Karpas-422 (cell line): Measurements from ENCODE around the gene PLXNA4. TPM values are rescaled to one million over a fixed set of nuclear protein-coding genes. Genes with fewer than 3 reads are reported as not detected.
A peak's percentile ranks its signal among the peaks of the same experiment; 100 is the strongest.

ENCODE experiments used
- DNase-seq: peaks from one replicate; pipeline ENCODE4 v3.0.0-alpha.2; 2015
- H2AFZ ChIP-seq: fragments of 200-600 bp; sonication (generic); 2 replicates; pipeline ENCODE4 v1.6.1; 2014; ENCODE audit warnings: antibody characterized with exemption, low read length, mixed read lengths
- H3K27ac ChIP-seq: fragments of 200-600 bp; sonication (generic); 2 replicates; pipeline ENCODE4 v1.5.1; 2014; ENCODE audit warnings: mild to moderate bottlenecking, low read length, moderate library complexity
- H3K27me3 ChIP-seq: fragments of 200-600 bp; sonication (generic); 2 replicates; pipeline ENCODE4 v1.6.1; 2014; ENCODE audit warnings: low read length, mixed read lengths
- H3K36me3 ChIP-seq: fragments of 200-600 bp; sonication (generic); 2 replicates; pipeline ENCODE4 v1.6.1; 2014; ENCODE audit warnings: low read length, mixed read lengths; ENCODE audit not compliant: insufficient read depth
- H3K4me1 ChIP-seq: fragments of 200-600 bp; sonication (generic); 2 replicates; pipeline ENCODE4 v1.6.1; 2014; ENCODE audit warnings: mild to moderate bottlenecking, low read length, mixed read lengths
- H3K4me2 ChIP-seq: fragments of 200-600 bp; sonication (generic); 2 replicates; pipeline ENCODE4 v1.6.1; 2014; ENCODE audit warnings: low read length, low read depth, mild to moderate bottlenecking; ENCODE audit not compliant: poor library complexity, severe bottlenecking
- H3K4me3 ChIP-seq: fragments of 200-600 bp; sonication (generic); 2 replicates; pipeline ENCODE4 v1.5.1; 2014; ENCODE audit warnings: mild to moderate bottlenecking, antibody characterized with exemption, low read length, mixed read lengths
- H3K79me2 ChIP-seq: fragments of 200-600 bp; sonication (generic); 2 replicates; pipeline ENCODE4 v1.6.1; 2014; ENCODE audit warnings: mild to moderate bottlenecking, low read length, mixed read lengths
- H3K9ac ChIP-seq: fragments of 200-600 bp; sonication (generic); 2 replicates; pipeline ENCODE4 v1.6.0; 2014; ENCODE audit warnings: low read length
- H3K9me2 ChIP-seq: fragments of 200-600 bp; sonication (generic), shearing (Covaris generic); replicated peaks from 2 replicates; pipeline ENCODE4 v1.6.0; 2014; ENCODE audit warnings: mild to moderate bottlenecking, low read length, moderate library complexity; ENCODE audit not compliant: insufficient read depth
- H3K9me3 ChIP-seq: fragments of 300-700, 200-600 bp; sonication (generic); 2 replicates; pipeline ENCODE4 v1.6.1; 2014; ENCODE audit warnings: low read length, mixed read lengths
- H4K20me1 ChIP-seq: fragments of 200-600 bp; sonication (generic); 2 replicates; pipeline ENCODE4 v1.6.1; 2014; ENCODE audit warnings: mild to moderate bottlenecking, antibody characterized with exemption, low read length, low read depth; ENCODE audit not compliant: insufficient read depth
- total RNA-seq: library from RNA; depleted of rRNA; stranded (reverse); fragments of >200 nt; shearing (Covaris generic); gene quantifications from 2 replicates; pipeline ENCODE4 v1.2.3, GENCODE V29; 2014; ENCODE audit warnings: low replicate concordance

Gene PLXNA4
- total RNA-seq, 1 experiment from 2014 or later: 0.48 TPM

GRCh38 chr7:132145466-132145865, 430.8 kb downstream of the PLXNA4 start:
- no peak overlapping the region for H2AFZ ChIP-seq
- H3K27ac ChIP-seq: no peak overlapping the region
- no peak overlapping the region for H3K9ac ChIP-seq
- no peaks in the 10 kb centered on the region for H3K9me3 ChIP-seq
- peaks cover 30% of the 10 kb centered on the region for H3K4me1 ChIP-seq
- H4K20me1 ChIP-seq: no peaks in the 10 kb centered on the region
- H3K9me2 ChIP-seq: no peaks in the 10 kb centered on the region
- H3K4me2 ChIP-seq: no peak overlapping the region
- H3K4me3 ChIP-seq: no peak overlapping the region
- no peak for DNase-seq
- 0 out of 2 replicates have a peak, but pooled peaks cover 3% of the 10 kb centered on the region for H3K27me3 ChIP-seq
- H3K79me2 ChIP-seq: no peaks in the 10 kb centered on the region
- no peaks in the 10 kb centered on the region for H3K36me3 ChIP-seq

GRCh38 chr7:132145063-132145462, 431.2 kb downstream of the PLXNA4 start:
- H3K4me1 ChIP-seq: peaks cover 29% of the 10 kb centered on the region
- no peak overlapping the region for H2AFZ ChIP-seq
- no peaks in the 10 kb centered on the region for H3K36me3 ChIP-seq
- H4K20me1 ChIP-seq: no peaks in the 10 kb centered on the region
- no peak overlapping the region for H3K9ac ChIP-seq
- H3K9me2 ChIP-seq: no peaks in the 10 kb centered on the region
- H3K4me3 ChIP-seq: no peak overlapping the region
- no peaks in the 10 kb centered on the region for H3K79me2 ChIP-seq
- no peaks in the 10 kb centered on the region for H3K9me3 ChIP-seq
- DNase-seq: no peak
- no peak overlapping the region for H3K4me2 ChIP-seq
- 0 out of 2 replicates have a peak, but pooled peaks cover 3% of the 10 kb centered on the region for H3K27me3 ChIP-seq
- H3K27ac ChIP-seq: no peak overlapping the region

- H3K4me3 ChIP-seq: no peak overlapping the region
- no peaks in the 10 kb centered on the region for H3K9me2 ChIP-seq
- no peaks in the 10 kb centered on the region for H4K20me1 ChIP-seq
- 0 out of 2 replicates have a peak, but pooled peaks cover 3% of the 10 kb centered on the region for H3K27me3 ChIP-seq
- DNase-seq: no peak
- H3K9ac ChIP-seq: no peak overlapping the region
- H3K27ac ChIP-seq: no peak overlapping the region
- no peaks in the 10 kb centered on the region for H3K36me3 ChIP-seq
- no peak overlapping the region for H2AFZ ChIP-seq
- H3K4me1 ChIP-seq: peaks cover 37% of the 10 kb centered on the region
- no peaks in the 10 kb centered on the region for H3K9me3 ChIP-seq
- no peak overlapping the region for H3K4me2 ChIP-seq
- H3K79me2 ChIP-seq: no peaks in the 10 kb centered on the region
Observed at GRCh38 chr7:132142006-132142405, 434.3 kb downstream of the PLXNA4 start.

GRCh38 chr7:132141109-132141508, 435.2 kb downstream of the PLXNA4 start:
- H3K9ac ChIP-seq: no peak overlapping the region
- no peak for DNase-seq
- H3K4me1 ChIP-seq: peaks cover 46% of the 10 kb centered on the region
- H3K4me2 ChIP-seq: no peak overlapping the region
- 0 out of 2 replicates have a peak, but pooled peaks cover 3% of the 10 kb centered on the region for H3K27me3 ChIP-seq
- H3K4me3 ChIP-seq: no peak overlapping the region
- no peak overlapping the region for H3K27ac ChIP-seq
- H2AFZ ChIP-seq: no peak overlapping the region
- H4K20me1 ChIP-seq: no peaks in the 10 kb centered on the region
- H3K9me2 ChIP-seq: no peaks in the 10 kb centered on the region
- H3K9me3 ChIP-seq: no peaks in the 10 kb centered on the region
- H3K79me2 ChIP-seq: no peaks in the 10 kb centered on the region
- H3K36me3 ChIP-seq: no peaks in the 10 kb centered on the region

GRCh38 chr7:132140341-132140740, 435.9 kb downstream of the PLXNA4 start:
- Histone ChIP-seq H3K4me1 (peaks cover 54% of the 10 kb centered on the region), H3K27ac (no peak overlapping the region), H3K79me2 (no peaks in the 10 kb centered on the region), H3K36me3 (no peaks in the 10 kb centered on the region), H3K9me3 (no peaks in the 10 kb centered on the region), H2AFZ (no peak overlapping the region), H3K27me3 (0 out of 2 replicates have a peak, but pooled peaks cover 3% of the 10 kb centered on the region), H4K20me1 (no peaks in the 10 kb centered on the region), H3K9ac (no peak overlapping the region), H3K4me2 (no peak overlapping the region), H3K9me2 (no peaks in the 10 kb centered on the region), H3K4me3 (no peak overlapping the region)
- DNase-seq: no peak

- H3K79me2 ChIP-seq: no peaks in the 10 kb centered on the region
Observed at GRCh38 chr7:132138817-132139216, 437.5 kb downstream of the PLXNA4 start.

GRCh38 chr7:132137681-132138080, 438.6 kb downstream of the PLXNA4 start:
- no peak for DNase-seq
- H3K27me3 ChIP-seq: no peaks in the 10 kb centered on the region
- H3K79me2 ChIP-seq: no peaks in the 10 kb centered on the region
- H3K27ac ChIP-seq: peak overlapping the region; percentile 96; the same call in 1 of the 2 replicates
- H3K9me3 ChIP-seq: no peaks in the 10 kb centered on the region
- no peak overlapping the region; the same call in 1 of the 2 replicates for H3K4me3 ChIP-seq
- peak overlapping the region; percentile 4; the same call in 1 of the 2 replicates for H3K9ac ChIP-seq
- no peaks in the 10 kb centered on the region for H3K36me3 ChIP-seq
- H3K4me2 ChIP-seq: peak overlapping the region; percentile 77
- H2AFZ ChIP-seq: no peak overlapping the region
- H3K4me1 ChIP-seq: peaks cover 78% of the 10 kb centered on the region
- H4K20me1 ChIP-seq: no peaks in the 10 kb centered on the region
- no peaks in the 10 kb centered on the region for H3K9me2 ChIP-seq

More at GRCh38 chr7:132138817-132139216, 437.5 kb downstream of the PLXNA4 start:
- peaks cover 69% of the 10 kb centered on the region for H3K4me1 ChIP-seq
- H3K27me3 ChIP-seq: 0 out of 2 replicates have a peak, but pooled peaks cover under 1% of the 10 kb centered on the region
- no peak overlapping the region for H2AFZ ChIP-seq
- no peaks in the 10 kb centered on the region for H3K36me3 ChIP-seq
- no peak for DNase-seq
- no peak overlapping the region for H3K9ac ChIP-seq
- no peak overlapping the region for H3K4me3 ChIP-seq
- H4K20me1 ChIP-seq: no peaks in the 10 kb centered on the region
- no peaks in the 10 kb centered on the region for H3K9me3 ChIP-seq
- no peak overlapping the region for H3K4me2 ChIP-seq
- no peaks in the 10 kb centered on the region for H3K9me2 ChIP-seq
- H3K27ac ChIP-seq: no peak overlapping the region

GRCh38 chr7:132135746-132136385, 440.4 kb downstream of the PLXNA4 start:
- Histone ChIP-seq H3K4me3 (no peak overlapping the region), H3K4me1 (peaks cover 87% of the 10 kb centered on the region), H3K4me2 (peak overlapping the region; percentile 77), H3K9ac (peak overlapping the region; percentile 74), H4K20me1 (no peaks in the 10 kb centered on the region), H2AFZ (no peak overlapping the region), H3K27me3 (no peaks in the 10 kb centered on the region), H3K36me3 (no peaks in the 10 kb centered on the region; the same call in 1 of the 2 replicates), H3K9me2 (no peaks in the 10 kb centered on the region), H3K9me3 (no peaks in the 10 kb centered on the region), H3K79me2 (no peaks in the 10 kb centered on the region), H3K27ac (peak overlapping the region; percentile 96)
- no peak for DNase-seq
